Epithelial cell of proximal tubule (primary cell): ENCODE measurements around the gene IZUMO2. TPM values are rescaled to one million over a fixed set of nuclear protein-coding genes. Genes with fewer than 3 reads are reported as not detected.
"Not testable (repeated sequence)": the region's sequence is repeated elsewhere in the genome, so short reads cannot be mapped to it uniquely, and the experiment has no call there.

ENCODE experiments used
- DNase-seq: peaks from one replicate; pipeline ENCODE4 v3.0.0-alpha.2; 2011; ENCODE audit warnings: low read depth
- H3K4me3 ChIP-seq: 2 replicates; pipeline ENCODE4 v1.5.1; 2011; ENCODE audit warnings: low read depth, mild to moderate bottlenecking, low read length
- CTCF ChIP-seq: conservative IDR thresholded peaks from 2 replicates; pipeline ENCODE4 v1.5.1; 2012; ENCODE audit warnings: low read depth, mild to moderate bottlenecking, low read length
- total RNA-seq: library from RNA; depleted of rRNA; stranded (reverse); fragments of >200 nt; gene quantifications from 2 replicates; pipeline ENCODE4 v1.2.3, GENCODE V29; 2015

Gene IZUMO2
- total RNA-seq, 1 donor from 2014 or later = 0.29 TPM

- peak; percentile 65 for DNase-seq
- TF ChIP-seq CTCF = peak; percentile 73
- peak overlapping the region; percentile 89 for H3K4me3 ChIP-seq
These were observed 15.3 kb downstream of the IZUMO2 start for GRCh38 chr19:50147462-50148423.

- DNase-seq, H3K4me3 ChIP-seq: not testable (repeated sequence)
These were observed 21.2 kb downstream of the IZUMO2 start for GRCh38 chr19:50141921-50142320.

GRCh38 chr19:50140118-50140845 lies 22.8 kb downstream of the IZUMO2 start:
- DNase-seq, H3K4me3 ChIP-seq: not testable (repeated sequence)

- not testable (repeated sequence) for DNase-seq, H3K4me3 ChIP-seq
These were observed 26.3 kb downstream of the IZUMO2 start for GRCh38 chr19:50136603-50137365.

- not testable (repeated sequence) for DNase-seq, H3K4me3 ChIP-seq
These were observed 27.1 kb downstream of the IZUMO2 start for GRCh38 chr19:50135856-50136602.

- not testable (repeated sequence) for DNase-seq, H3K4me3 ChIP-seq
These were observed 28.0 kb downstream of the IZUMO2 start for GRCh38 chr19:50134777-50135719.

GRCh38 chr19:50133518-50134492 lies 29.3 kb downstream of the IZUMO2 start:
- not testable (repeated sequence) for DNase-seq, H3K4me3 ChIP-seq

- not testable (repeated sequence) for DNase-seq, H3K4me3 ChIP-seq
These were observed 59.1 kb downstream of the IZUMO2 start for GRCh38 chr19:50104012-50104411.

- DNase-seq, H3K4me3 ChIP-seq: not testable (repeated sequence)
These were observed 59.7 kb downstream of the IZUMO2 start for GRCh38 chr19:50103405-50103804.

Other genes starting within 250 kb of the IZUMO2 start
- 15.3 and 17.5 TPM in 2 replicates for gene ATF5, start 234.1 kb downstream of the IZUMO2 start, total RNA-seq
- gene NUP62, start 233.8 kb downstream of the IZUMO2 start, total RNA-seq = 83.7 and 90.5 TPM in 2 replicates
- gene SIGLEC11, start 202.1 kb downstream of the IZUMO2 start, total RNA-seq = not detected in 2 replicates
- 31.0 and 33.6 TPM in 2 replicates for gene VRK3, start 137.9 kb downstream of the IZUMO2 start, total RNA-seq
- gene ZNF473, start 137.3 kb downstream of the IZUMO2 start, total RNA-seq = 5.1 and 6.9 TPM in 2 replicates
- gene MYH14, start 40.3 kb upstream of the IZUMO2 start, total RNA-seq = 19.2 and 23.8 TPM in 2 replicates
- 0.07 and 0.35 TPM in 2 replicates for gene KCNC3, start 166.1 kb upstream of the IZUMO2 start, total RNA-seq
- gene NAPSA, start 202.4 kb upstream of the IZUMO2 start, total RNA-seq = 0.14 and 3.3 TPM in 2 replicates
- 56.4 and 67.5 TPM in 2 replicates for gene NR1H2, start 213.2 kb upstream of the IZUMO2 start, total RNA-seq
- 89.4 and 90.6 TPM in 2 replicates for gene POLD1, start 221.1 kb upstream of the IZUMO2 start, total RNA-seq